Prostate gland (tissue), 2 donors: Measurements from ENCODE around the gene ZNF492. TPM values are rescaled to one million over a fixed set of nuclear protein-coding genes. Genes with fewer than 3 reads are reported as not detected.

Source experiments
- small RNA-seq, 2 donors: library from RNA; depleted of rRNA; stranded (forward); fragments of <200 nt; gene quantifications; one replicate each; pipeline ENCODE3, GENCODE V24; 2016
- total RNA-seq, 2 donors: library from RNA; depleted of rRNA; stranded (reverse); fragments of >200 nt; gene quantifications; one replicate each; pipeline ENCODE4 v1.1.0, GENCODE V29; 2016

Gene ZNF492
- total RNA-seq, 2 donors from 2014 or later, result 0.32 to 0.97 TPM

Small RNA genes lying within 50 kb of the gene (small RNA-seq; reads per million reads assigned to genes)
- 0 reads per million in 2 donors for gene AC011467.2

Other genes with a start within 250 kb of the ZNF492 start
- 1 to 10 TPM in 1 of 2 donors, under 1 TPM in 1; 0.36 to 9.7 TPM for gene ZNF98, start 212.0 kb upstream of the ZNF492 start, total RNA-seq
- 1 to 10 TPM in 1 of 2 donors, not detected in 1; 1.2 TPM for gene ZNF99, start 149.8 kb downstream of the ZNF492 start, total RNA-seq
- 1 to 10 TPM in 1 of 2 donors, not detected in 1; 3.5 TPM for gene ZNF723, start 198.0 kb downstream of the ZNF492 start, total RNA-seq